ENCODE data around the gene BMS1. TPM values are rescaled to one million over a fixed set of nuclear protein-coding genes. Genes with fewer than 3 reads are reported as not detected.
"Not testable (repeated sequence)": the region's sequence is repeated elsewhere in the genome, so short reads cannot be mapped to it uniquely, and the experiment has no call there.

The BMS1 gene
- polyA plus RNA-seq, 1 donor = 16.2 TPM

- H3K9me3 ChIP-seq (ENCODE audit: control insufficient read depth, low read depth, low read length); H3K4me1 ChIP-seq (ENCODE audit: control insufficient read depth, insufficient read depth, low read length); H3K4me3 ChIP-seq (ENCODE audit: low read length); H3K27ac ChIP-seq (ENCODE audit: low read length); DNase-seq; H3K27me3 ChIP-seq (ENCODE audit: control insufficient read depth, insufficient read depth, low read length): not testable (repeated sequence)
- H3K36me3 ChIP-seq (ENCODE audit: control insufficient read depth, insufficient read depth, low read length) = peaks cover 27% of the 10 kb centered on the region
- 60% methylated on average over 1 of the region's 3 CpGs for WGBS (ENCODE audit: insufficient coverage, low lambda C conversion rate)
Measured at GRCh38 chr10:42817417-42817816, 34.8 kb downstream of the BMS1 start.

- not testable (repeated sequence) for H3K27me3 ChIP-seq (ENCODE audit: control insufficient read depth, insufficient read depth, low read length); H3K4me3 ChIP-seq (ENCODE audit: low read length); H3K9me3 ChIP-seq (ENCODE audit: control insufficient read depth, low read depth, low read length); H3K4me1 ChIP-seq (ENCODE audit: control insufficient read depth, insufficient read depth, low read length); DNase-seq; H3K27ac ChIP-seq (ENCODE audit: low read length)
- WGBS (ENCODE audit: insufficient coverage, low lambda C conversion rate) = no CpG with 5 or more reads among the region's 6 CpGs
- peaks cover 43% of the 10 kb centered on the region for H3K36me3 ChIP-seq (ENCODE audit: control insufficient read depth, insufficient read depth, low read length)
Measured at GRCh38 chr10:42826759-42827158, 44.2 kb downstream of the BMS1 start.

GRCh38 chr10:42827201-42827600, 44.6 kb downstream of the BMS1 start:
- 100% methylated on average over 1 of the region's 6 CpGs for WGBS (ENCODE audit: insufficient coverage, low lambda C conversion rate)
- Histone ChIP-seq H3K4me3 (ENCODE audit: low read length) (no peak overlapping the region), H3K27me3 (ENCODE audit: control insufficient read depth, insufficient read depth, low read length) (no peaks in the 10 kb centered on the region), H3K4me1 (ENCODE audit: control insufficient read depth, insufficient read depth, low read length) (no peaks in the 10 kb centered on the region), H3K36me3 (ENCODE audit: control insufficient read depth, insufficient read depth, low read length) (peaks cover 43% of the 10 kb centered on the region), H3K27ac (ENCODE audit: low read length) (no peak overlapping the region), H3K9me3 (ENCODE audit: control insufficient read depth, low read depth, low read length) (no peaks in the 10 kb centered on the region)
- DNase-seq = no peak

- not testable (repeated sequence) for DNase-seq; H3K27ac ChIP-seq (ENCODE audit: low read length); H3K4me3 ChIP-seq (ENCODE audit: low read length); H3K4me1 ChIP-seq (ENCODE audit: control insufficient read depth, insufficient read depth, low read length); H3K9me3 ChIP-seq (ENCODE audit: control insufficient read depth, low read depth, low read length); H3K27me3 ChIP-seq (ENCODE audit: control insufficient read depth, insufficient read depth, low read length)
- H3K36me3 ChIP-seq (ENCODE audit: control insufficient read depth, insufficient read depth, low read length) = peaks cover 38% of the 10 kb centered on the region
- no CpG with 5 or more reads among the region's 4 CpGs for WGBS (ENCODE audit: insufficient coverage, low lambda C conversion rate)
Measured at GRCh38 chr10:42828391-42828790, 45.8 kb downstream of the BMS1 start.

DNA sequence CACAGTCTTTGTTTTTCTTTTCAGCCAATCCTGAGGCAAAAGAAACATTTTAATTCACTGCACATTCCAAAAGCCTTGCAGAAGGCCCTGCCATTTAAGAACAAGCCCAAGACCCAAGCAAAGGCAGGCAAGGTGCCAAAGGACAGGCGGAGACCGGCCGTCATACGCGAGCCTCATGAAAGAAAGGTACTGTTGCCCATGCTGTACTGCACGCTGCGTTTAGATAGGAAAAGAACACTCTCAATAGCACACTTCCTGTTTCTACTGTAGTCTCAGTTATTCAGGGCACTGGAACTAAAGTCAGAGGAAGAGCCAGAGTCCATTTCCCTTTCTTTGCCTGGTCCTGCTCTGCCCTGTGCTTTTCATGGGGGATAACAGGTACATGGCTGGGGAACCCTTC, 47.6 kb downstream of the BMS1 start:
- H3K36me3 ChIP-seq (ENCODE audit: control insufficient read depth, insufficient read depth, low read length) = peaks cover 28% of the 10 kb centered on the region
- H3K27me3 ChIP-seq (ENCODE audit: control insufficient read depth, insufficient read depth, low read length) = no peaks in the 10 kb centered on the region
- no peak overlapping the region for H3K4me3 ChIP-seq (ENCODE audit: low read length)
- DNase-seq = no peak
- no CpG with 5 or more reads among the region's 7 CpGs for WGBS (ENCODE audit: insufficient coverage, low lambda C conversion rate)
- no peaks in the 10 kb centered on the region for H3K9me3 ChIP-seq (ENCODE audit: control insufficient read depth, low read depth, low read length)
- H3K4me1 ChIP-seq (ENCODE audit: control insufficient read depth, insufficient read depth, low read length) = no peaks in the 10 kb centered on the region
- H3K27ac ChIP-seq (ENCODE audit: low read length) = no peak overlapping the region

- Histone ChIP-seq H3K4me3 (ENCODE audit: low read length) (no peak overlapping the region), H3K27me3 (ENCODE audit: control insufficient read depth, insufficient read depth, low read length) (peaks cover 18% of the 10 kb centered on the region), H3K9me3 (ENCODE audit: control insufficient read depth, low read depth, low read length) (no peaks in the 10 kb centered on the region), H3K4me1 (ENCODE audit: control insufficient read depth, insufficient read depth, low read length) (no peaks in the 10 kb centered on the region), H3K36me3 (ENCODE audit: control insufficient read depth, insufficient read depth, low read length) (peaks cover 5% of the 10 kb centered on the region), H3K27ac (ENCODE audit: low read length) (no peak overlapping the region)
- no peak for DNase-seq
- WGBS (ENCODE audit: insufficient coverage, low lambda C conversion rate) = no CpG with 5 or more reads among the region's 14 CpGs
Measured at GRCh38 chr10:42836096-42836495, 53.5 kb downstream of the BMS1 start.

GRCh38 chr10:42836771-42837468, 54.3 kb downstream of the BMS1 start:
- Histone ChIP-seq H3K4me3 (ENCODE audit: low read length) (no peak overlapping the region), H3K27me3 (ENCODE audit: control insufficient read depth, insufficient read depth, low read length) (peaks cover 18% of the 10 kb centered on the region), H3K36me3 (ENCODE audit: control insufficient read depth, insufficient read depth, low read length) (no peaks in the 10 kb centered on the region), H3K9me3 (ENCODE audit: control insufficient read depth, low read depth, low read length) (no peaks in the 10 kb centered on the region), H3K4me1 (ENCODE audit: control insufficient read depth, insufficient read depth, low read length) (no peaks in the 10 kb centered on the region), H3K27ac (ENCODE audit: low read length) (no peak overlapping the region)
- DNase-seq = peak in 1 of 2 donors; percentile 16
- no CpG with 5 or more reads among the region's 60 CpGs for WGBS (ENCODE audit: insufficient coverage, low lambda C conversion rate)

GRCh38 chr10:42844810-42845209, 62.2 kb downstream of the BMS1 start:
- H3K9me3 ChIP-seq (ENCODE audit: control insufficient read depth, low read depth, low read length); H3K4me3 ChIP-seq (ENCODE audit: low read length); DNase-seq; H3K36me3 ChIP-seq (ENCODE audit: control insufficient read depth, insufficient read depth, low read length); H3K27me3 ChIP-seq (ENCODE audit: control insufficient read depth, insufficient read depth, low read length); H3K27ac ChIP-seq (ENCODE audit: low read length); H3K4me1 ChIP-seq (ENCODE audit: control insufficient read depth, insufficient read depth, low read length): not testable (repeated sequence)
- WGBS (ENCODE audit: insufficient coverage, low lambda C conversion rate) = no CpG with 5 or more reads among the region's 5 CpGs

- no CpG with 5 or more reads among the region's 28 CpGs for WGBS (ENCODE audit: insufficient coverage, low lambda C conversion rate)
- not testable (repeated sequence) for H3K36me3 ChIP-seq (ENCODE audit: control insufficient read depth, insufficient read depth, low read length); H3K9me3 ChIP-seq (ENCODE audit: control insufficient read depth, low read depth, low read length); H3K4me3 ChIP-seq (ENCODE audit: low read length); H3K27ac ChIP-seq (ENCODE audit: low read length); H3K27me3 ChIP-seq (ENCODE audit: control insufficient read depth, insufficient read depth, low read length); H3K4me1 ChIP-seq (ENCODE audit: control insufficient read depth, insufficient read depth, low read length); DNase-seq
Measured at GRCh38 chr10:42847261-42847660, 64.7 kb downstream of the BMS1 start.

DNA sequence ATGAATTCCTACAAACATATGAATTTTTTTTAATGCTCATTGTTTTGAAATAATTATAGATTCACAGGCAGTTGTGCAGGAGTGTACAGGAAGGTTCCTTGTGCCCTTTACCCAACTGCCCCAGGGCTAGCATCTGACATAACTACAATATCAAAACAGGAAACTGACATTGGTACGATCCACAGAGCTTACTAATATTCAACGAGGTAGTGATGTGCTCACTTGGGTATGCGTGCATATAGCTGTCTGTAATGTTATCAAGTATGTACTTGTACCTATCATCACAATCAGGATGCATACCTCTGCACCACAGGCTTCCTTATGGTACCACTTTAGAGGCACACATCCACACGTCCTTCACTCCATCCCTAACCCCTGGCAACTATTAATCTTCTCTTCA, 68.3 kb downstream of the BMS1 start:
- DNase-seq = no peak
- H3K27ac ChIP-seq (ENCODE audit: low read length) = no peak overlapping the region
- H3K4me1 ChIP-seq (ENCODE audit: control insufficient read depth, insufficient read depth, low read length) = no peaks in the 10 kb centered on the region
- no CpG with 5 or more reads among the region's 4 CpGs for WGBS (ENCODE audit: insufficient coverage, low lambda C conversion rate)
- no peak overlapping the region for H3K4me3 ChIP-seq (ENCODE audit: low read length)
- H3K27me3 ChIP-seq (ENCODE audit: control insufficient read depth, insufficient read depth, low read length) = peaks cover 3% of the 10 kb centered on the region
- no peaks in the 10 kb centered on the region for H3K36me3 ChIP-seq (ENCODE audit: control insufficient read depth, insufficient read depth, low read length)
- H3K9me3 ChIP-seq (ENCODE audit: control insufficient read depth, low read depth, low read length) = peaks cover 4% of the 10 kb centered on the region

- 35% methylated on average over 4 of the region's 15 CpGs for WGBS (ENCODE audit: insufficient coverage, low lambda C conversion rate)
- DNase-seq = no peak
- peaks cover 26% of the 10 kb centered on the region for H3K27me3 ChIP-seq (ENCODE audit: control insufficient read depth, insufficient read depth, low read length)
- no peaks in the 10 kb centered on the region for H3K36me3 ChIP-seq (ENCODE audit: control insufficient read depth, insufficient read depth, low read length)
- H3K9me3 ChIP-seq (ENCODE audit: control insufficient read depth, low read depth, low read length) = no peaks in the 10 kb centered on the region
- no peaks in the 10 kb centered on the region for H3K4me1 ChIP-seq (ENCODE audit: control insufficient read depth, insufficient read depth, low read length)
- H3K27ac ChIP-seq (ENCODE audit: low read length) = no peak overlapping the region
- H3K4me3 ChIP-seq (ENCODE audit: low read length) = no peak overlapping the region
Measured at GRCh38 chr10:42859256-42859655, 76.7 kb downstream of the BMS1 start.
